Progenitor cell of endocrine pancreas (in vitro differentiated cells): ENCODE data around the gene DNAJC13. TPM values are rescaled to one million over a fixed set of nuclear protein-coding genes. Genes with fewer than 3 reads are reported as not detected.

Experiments
- DNase-seq: peaks from one replicate; pipeline ENCODE4 v3.0.0; 2021; ENCODE audit warnings: low spot score; ENCODE audit not compliant: unreplicated experiment
- H3K27ac Mint-ChIP-seq: 2 replicates; pipeline ENCODE4 v1.8.0; 2021; ENCODE audit warnings: mild to moderate bottlenecking, moderate library complexity, mixed read lengths
- H3K27me3 Mint-ChIP-seq: 2 replicates; pipeline ENCODE4 v1.8.0; 2021; ENCODE audit warnings: mixed read lengths
- H3K36me3 Mint-ChIP-seq: 2 replicates; pipeline ENCODE4 v1.8.0; 2022; ENCODE audit warnings: mixed read lengths; ENCODE audit not compliant: insufficient read depth
- H3K4me1 Mint-ChIP-seq: 2 replicates; pipeline ENCODE4 v1.8.0; 2021; ENCODE audit warnings: low read depth, mixed read lengths
- H3K4me3 Mint-ChIP-seq: 2 replicates; pipeline ENCODE4 v1.8.0; 2021; ENCODE audit warnings: low read depth, mild to moderate bottlenecking, moderate library complexity, mixed read lengths
- H3K9me3 Mint-ChIP-seq: 2 replicates; pipeline ENCODE4 v1.8.0; 2021; ENCODE audit warnings: low read depth, mixed read lengths
- CTCF ChIP-seq: fragments of 200-600 bp; sonication (generic); IDR thresholded peaks from one replicate; pipeline ENCODE4 v1.5.0; 2021; ENCODE audit warnings: antibody characterized with exemption, mild to moderate bottlenecking; ENCODE audit not compliant: unreplicated experiment
- total RNA-seq: library from RNA; stranded (reverse); gene quantifications from 2 replicates; pipeline ENCODE4 v1.2.1, GENCODE V29; 2021

Gene DNAJC13
- total RNA-seq, 1 donor from 2014 or later, result 37.3 TPM

- no peaks in the 10 kb centered on the region for H3K27me3 Mint-ChIP-seq
- DNase-seq, result no peak
- no peaks in the 10 kb centered on the region for H3K4me1 Mint-ChIP-seq
- peak overlapping the region; percentile 2 for H3K27ac Mint-ChIP-seq
- TF ChIP-seq CTCF, result no peak
- H3K4me3 Mint-ChIP-seq, result no peak overlapping the region
- H3K36me3 Mint-ChIP-seq, result peaks cover 22% of the 10 kb centered on the region
- H3K9me3 Mint-ChIP-seq, result no peaks in the 10 kb centered on the region
Measured at GRCh38 chr3:132522353-132522752, 105.1 kb downstream of the DNAJC13 start.

- H3K36me3 Mint-ChIP-seq, result peaks cover 22% of the 10 kb centered on the region
- no peaks in the 10 kb centered on the region for H3K9me3 Mint-ChIP-seq
- TF ChIP-seq CTCF, result no peak
- H3K4me1 Mint-ChIP-seq, result peaks cover 7% of the 10 kb centered on the region
- no peaks in the 10 kb centered on the region for H3K27me3 Mint-ChIP-seq
- no peak overlapping the region for H3K27ac Mint-ChIP-seq
- no peak for DNase-seq
- no peak overlapping the region for H3K4me3 Mint-ChIP-seq
Measured at GRCh38 chr3:132530624-132531023, 113.3 kb downstream of the DNAJC13 start.

GRCh38 chr3:132535575-132536441, 118.5 kb downstream of the DNAJC13 start:
- peak; percentile 78 for TF ChIP-seq CTCF
- peaks cover 21% of the 10 kb centered on the region for H3K4me1 Mint-ChIP-seq
- no peak overlapping the region for H3K27ac Mint-ChIP-seq
- no peak overlapping the region for H3K4me3 Mint-ChIP-seq
- peak; percentile 34 for DNase-seq
- no peaks in the 10 kb centered on the region for H3K9me3 Mint-ChIP-seq
- peaks cover 15% of the 10 kb centered on the region for H3K36me3 Mint-ChIP-seq
- H3K27me3 Mint-ChIP-seq, result no peaks in the 10 kb centered on the region

- H3K4me3 Mint-ChIP-seq, result no peak overlapping the region
- TF ChIP-seq CTCF, result no peak
- DNase-seq, result no peak
- no peaks in the 10 kb centered on the region for H3K27me3 Mint-ChIP-seq
- no peaks in the 10 kb centered on the region for H3K9me3 Mint-ChIP-seq
- no peak overlapping the region for H3K27ac Mint-ChIP-seq
- peaks cover 11% of the 10 kb centered on the region for H3K36me3 Mint-ChIP-seq
- peaks cover 21% of the 10 kb centered on the region for H3K4me1 Mint-ChIP-seq
Measured at GRCh38 chr3:132536442-132537153, 119.3 kb downstream of the DNAJC13 start.

- TF ChIP-seq CTCF, result no peak
- H3K9me3 Mint-ChIP-seq, result no peaks in the 10 kb centered on the region
- no peaks in the 10 kb centered on the region for H3K27me3 Mint-ChIP-seq
- peak overlapping the region; percentile 42 for H3K27ac Mint-ChIP-seq
- peaks cover 21% of the 10 kb centered on the region for H3K4me1 Mint-ChIP-seq
- DNase-seq, result no peak
- H3K36me3 Mint-ChIP-seq, result peaks cover 9% of the 10 kb centered on the region
- no peak overlapping the region for H3K4me3 Mint-ChIP-seq
Measured at GRCh38 chr3:132537297-132537696, 120.0 kb downstream of the DNAJC13 start.
